WTC11 (cell line): ENCODE results near the gene FLCN. TPM values are rescaled to one million over a fixed set of nuclear protein-coding genes. Genes with fewer than 3 reads are reported as not detected.

ENCODE experiments used
- ATAC-seq: fragments of 200-7000 bp; cut with Tn5 transposase; 2 replicates; pipeline ENCODE4 v1.10.0; 2021; ENCODE audit warnings: mild to moderate bottlenecking, moderate library complexity
- CTCF ChIA-PET: fragments of 300-600 bp; sonication (Branson Sonifier 250); formaldehyde crosslinking; loops from one replicate; lab custom pipeline; 2021; ENCODE audit warnings: antibody characterized with exemption; lab: Charles Lee
- POLR2A ChIA-PET: fragments of 350-600 bp; sonication (Branson Sonifier 250); formaldehyde crosslinking; loops from one replicate; lab custom pipeline; 2021; ENCODE audit warnings: antibody characterized with exemption; lab: Charles Lee
- DNase-seq: peaks from one replicate; pipeline ENCODE4 v3.0.0; 2021; ENCODE audit warnings: low spot score
- H3K27ac Mint-ChIP-seq: 2 replicates; pipeline ENCODE4 v1.8.0; 2021; ENCODE audit warnings: mixed read lengths
- H3K27me3 Mint-ChIP-seq: 2 replicates; pipeline ENCODE4 v1.8.0; 2021; ENCODE audit warnings: low read depth, mild to moderate bottlenecking, moderate library complexity, mixed read lengths
- H3K36me3 Mint-ChIP-seq: 2 replicates; pipeline ENCODE4 v1.8.0; 2021; ENCODE audit warnings: mixed read lengths
- H3K4me1 Mint-ChIP-seq: 2 replicates; pipeline ENCODE4 v1.8.0; 2022; ENCODE audit warnings: mixed read lengths
- H3K4me3 Mint-ChIP-seq: 2 replicates; pipeline ENCODE4 v1.8.0; 2021; ENCODE audit warnings: mild to moderate bottlenecking, moderate library complexity, mixed read lengths
- H3K9me3 Mint-ChIP-seq: 2 replicates; pipeline ENCODE4 v1.8.0; 2021; ENCODE audit warnings: mixed read lengths
- AFF4 ChIP-seq: sonication (generic); formaldehyde crosslinking; IDR thresholded peaks from 2 replicates; pipeline ENCODE4 v1.8.1; 2023; ENCODE audit warnings: mild to moderate bottlenecking, missing genetic modification reagents, borderline replicate concordance
- ATF3 ChIP-seq: sonication (generic); formaldehyde crosslinking; conservative IDR thresholded peaks from 2 replicates; pipeline ENCODE4 v1.8.1; 2022; ENCODE audit warnings: mild to moderate bottlenecking, missing genetic modification reagents
- CBFB ChIP-seq: sonication (generic); formaldehyde crosslinking; IDR thresholded peaks from 2 replicates; pipeline ENCODE4 v1.8.1; 2022; ENCODE audit warnings: mild to moderate bottlenecking, low read depth, missing genetic modification reagents
- CREM ChIP-seq: sonication (generic); formaldehyde crosslinking; IDR thresholded peaks from 2 replicates; pipeline ENCODE4 v1.8.1; 2022; ENCODE audit warnings: mild to moderate bottlenecking, missing genetic modification reagents, moderate library complexity
- CTCF ChIP-seq: fragments of 200-600 bp; IDR thresholded peaks from 2 replicates; pipeline ENCODE4 v1.8.0; 2022; ENCODE audit warnings: antibody characterized with exemption
- E2F1 ChIP-seq: sonication (generic); formaldehyde crosslinking; IDR thresholded peaks from 2 replicates; pipeline ENCODE4 v1.8.0; 2022; ENCODE audit warnings: mild to moderate bottlenecking, missing genetic modification reagents
- ESRRA ChIP-seq: sonication (generic); formaldehyde crosslinking; IDR thresholded peaks from 2 replicates; pipeline ENCODE4 v1.8.1; 2022; ENCODE audit warnings: mild to moderate bottlenecking, missing genetic modification reagents, borderline replicate concordance
- FOXK1 ChIP-seq: sonication (generic); formaldehyde crosslinking; IDR thresholded peaks from 2 replicates; pipeline ENCODE4 v1.8.0; 2022; ENCODE audit warnings: mild to moderate bottlenecking, moderate library complexity, missing genetic modification reagents
- HMGA2 ChIP-seq: fragments of 250-450 bp; sonication (Bioruptor Pico); IDR thresholded peaks from 2 replicates; pipeline ENCODE4 v1.4.0; 2021; ENCODE audit warnings: mild to moderate bottlenecking, moderate library complexity
- MLX ChIP-seq: sonication (generic); formaldehyde crosslinking; IDR thresholded peaks from 2 replicates; pipeline ENCODE4 v1.8.1; 2023; ENCODE audit warnings: mild to moderate bottlenecking, missing genetic modification reagents, moderate library complexity
- NFATC4 ChIP-seq: fragments of 250-450 bp; sonication (Bioruptor Pico); IDR thresholded peaks from 2 replicates; pipeline ENCODE4 v1.9.0; 2021; ENCODE audit warnings: mild to moderate bottlenecking
- PRDM15 ChIP-seq: sonication (generic); formaldehyde crosslinking; IDR thresholded peaks from 2 replicates; pipeline ENCODE4 v1.8.0; 2022; ENCODE audit warnings: missing genetic modification reagents
- PREB ChIP-seq: sonication (generic); formaldehyde crosslinking; IDR thresholded peaks from 2 replicates; pipeline ENCODE4 v1.8.1; 2022; ENCODE audit warnings: mild to moderate bottlenecking, missing genetic modification reagents, moderate library complexity, borderline replicate concordance
- SMAD3 ChIP-seq: sonication (generic); formaldehyde crosslinking; IDR thresholded peaks from 2 replicates; pipeline ENCODE4 v1.8.0; 2022; ENCODE audit warnings: missing genetic modification reagents, mild to moderate bottlenecking, borderline replicate concordance
- SP1 ChIP-seq: sonication (generic); formaldehyde crosslinking; conservative IDR thresholded peaks from 2 replicates; pipeline ENCODE4 v1.8.1; 2022; ENCODE audit warnings: missing genetic modification reagents
- TP53 ChIP-seq: sonication (generic); formaldehyde crosslinking; IDR thresholded peaks from 2 replicates; pipeline ENCODE4 v1.8.1; 2023; ENCODE audit warnings: mild to moderate bottlenecking, missing genetic modification reagents
- USF1 ChIP-seq: sonication (generic); formaldehyde crosslinking; IDR thresholded peaks from 2 replicates; pipeline ENCODE4 v1.8.0; 2022; ENCODE audit warnings: mild to moderate bottlenecking, missing genetic modification reagents
- ZNF263 ChIP-seq: sonication (generic); formaldehyde crosslinking; IDR thresholded peaks from 2 replicates; pipeline ENCODE4 v1.8.1; 2022; ENCODE audit warnings: low read depth, mild to moderate bottlenecking, moderate library complexity, missing genetic modification reagents
- ZNF671 ChIP-seq: fragments of 250-450 bp; sonication (Bioruptor Pico); IDR thresholded peaks from 2 replicates; pipeline ENCODE4 v1.8.0; 2021; ENCODE audit warnings: mild to moderate bottlenecking
- total RNA-seq: library from RNA; stranded (reverse); gene quantifications from 3 replicates; pipeline ENCODE4 v1.2.3, GENCODE V29; 2021

FLCN gene
- total RNA-seq, 1 experiment from 2014 or later: 40.8 TPM

GRCh38 chr17:17215575-17215974, 21.4 kb downstream of the FLCN start:
- H3K27me3 Mint-ChIP-seq: no peaks in the 10 kb centered on the region
- ChIA-PET CTCF (no interaction called here), POLR2A (no interaction called here)
- ATAC-seq: no peak
- H3K4me1 Mint-ChIP-seq: no peaks in the 10 kb centered on the region
- TF ChIP-seq PREB (CRISPR knock-in tag): no peak
- no peak for TF ChIP-seq FOXK1 (CRISPR knock-in tag)
- no peak for TF ChIP-seq HMGA2
- no peak for TF ChIP-seq E2F1 (CRISPR knock-in tag)
- TF ChIP-seq CREM: no peak
- no peak for TF ChIP-seq TP53 (CRISPR knock-in tag)
- TF ChIP-seq ZNF671 (CRISPR knock-in tag): no peak
- no peak for TF ChIP-seq ATF3 (CRISPR knock-in tag)
- no peak overlapping the region for H3K4me3 Mint-ChIP-seq
- no peak for DNase-seq
- peaks cover 41% of the 10 kb centered on the region for H3K36me3 Mint-ChIP-seq
- no peak overlapping the region for H3K27ac Mint-ChIP-seq
- H3K9me3 Mint-ChIP-seq: no peaks in the 10 kb centered on the region

- no peaks in the 10 kb centered on the region for H3K27me3 Mint-ChIP-seq
- no peak for TF ChIP-seq PRDM15 (CRISPR knock-in tag)
- no peak for TF ChIP-seq AFF4 (CRISPR knock-in tag)
- no peak for TF ChIP-seq SMAD3
- TF ChIP-seq USF1 (CRISPR knock-in tag): no peak
- no peak for TF ChIP-seq E2F1 (CRISPR knock-in tag)
- TF ChIP-seq ZNF263: no peak
- no peak for TF ChIP-seq MLX (CRISPR knock-in tag)
- TF ChIP-seq CBFB: no peak
- no peak for TF ChIP-seq CTCF
- TF ChIP-seq ESRRA (CRISPR knock-in tag): no peak
- TF ChIP-seq SP1 (CRISPR knock-in tag): no peak
- no peak for TF ChIP-seq NFATC4 (CRISPR knock-in tag)
Observed at GRCh38 chr17:17214646-17215436, 22.1 kb downstream of the FLCN start.

More at GRCh38 chr17:17214646-17215436, 22.1 kb downstream of the FLCN start:
- ChIA-PET CTCF (no interaction called here), POLR2A (no interaction called here)
- H3K4me3 Mint-ChIP-seq: no peak overlapping the region
- DNase-seq (no peak), ATAC-seq (no peak)
- H3K4me1 Mint-ChIP-seq: no peaks in the 10 kb centered on the region
- H3K36me3 Mint-ChIP-seq: peaks cover 35% of the 10 kb centered on the region
- no peaks in the 10 kb centered on the region for H3K9me3 Mint-ChIP-seq
- no peak overlapping the region for H3K27ac Mint-ChIP-seq
